ENCODE measurements around the gene MDFIC2. TPM values are rescaled to one million over a fixed set of nuclear protein-coding genes. Genes with fewer than 3 reads are reported as not detected.
A peak's percentile ranks its signal among the peaks of the same experiment; 100 is the strongest.

Gene MDFIC2
- total and polyA plus RNA-seq, 7 experiments from 2014 or later, result not detected

DNA sequence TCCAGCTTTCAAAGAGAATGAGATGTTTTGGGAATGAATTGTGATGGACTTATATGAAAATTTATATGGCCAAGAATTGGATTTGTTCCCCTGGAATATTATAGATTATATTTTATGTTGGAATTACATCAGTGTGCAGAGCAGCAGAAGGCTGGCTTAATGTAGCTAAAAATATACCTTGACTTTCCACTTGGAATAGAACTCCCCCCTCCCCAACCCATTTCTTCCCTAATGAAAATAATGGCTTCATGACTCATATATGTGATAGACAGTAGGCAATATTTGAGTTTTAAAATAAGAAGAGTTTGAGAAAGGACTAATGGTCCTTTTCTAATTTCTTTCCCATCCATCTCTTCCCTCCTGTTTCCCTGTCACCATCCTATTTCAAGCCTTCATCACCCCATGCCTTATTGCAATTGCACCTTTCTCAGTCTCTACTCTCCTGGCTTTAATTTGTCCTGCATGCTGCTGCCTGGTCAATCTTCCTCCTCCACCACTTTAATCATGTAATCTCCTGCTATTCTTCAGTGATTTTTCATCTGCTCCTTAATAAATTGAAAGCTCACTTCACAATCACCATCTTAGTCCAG lies 122.5 kb downstream of the MDFIC2 start:
- Histone ChIP-seq H3K27ac (ENCODE audit: low read depth, low read length) (no peak overlapping the region), H3K27me3 (ENCODE audit: control insufficient read depth in 2 of 2, insufficient read depth in 2 of 2, low read length in 2 of 2) (no peaks in the 10 kb centered on the region), H3K4me1 (ENCODE audit: control insufficient read depth in 2 of 2, insufficient read depth in 2 of 2, low read length in 2 of 2) (no peaks in the 10 kb centered on the region), H3K36me3 (ENCODE audit: control insufficient read depth in 2 of 3, insufficient read depth in 3 of 3, low read length in 3 of 3) (no peaks in the 10 kb centered on the region), H3K9me3 (ENCODE audit: control insufficient read depth in 2 of 3, low read length in 3 of 3) (no peaks in the 10 kb centered on the region), H3K4me3 (ENCODE audit: low read length) (no peak overlapping the region)
- H3K4me3 Mint-ChIP-seq, result no peak overlapping the region
- peaks cover 0 to 6% (median 0%) of the 10 kb centered on the region in 11 donors for H3K9me3 Mint-ChIP-seq
- CTCF ChIA-PET, result no interaction called here
- intact Hi-C loops (cut with micrococcal nuclease), result no loop called here
- no peak overlapping the region for H3K27ac Mint-ChIP-seq
- POLR2A ChIA-PET, result no interaction called here
- ATAC-seq, result no peak
- H3K4me1 Mint-ChIP-seq, result no peaks in the 10 kb centered on the region
- H3K36me3 Mint-ChIP-seq, result no peaks in the 10 kb centered on the region
- DNase-seq, result no peak
- H3K27me3 Mint-ChIP-seq, result peaks cover 0 to 33% (median 6%) of the 10 kb centered on the region in 5 donors

DNA sequence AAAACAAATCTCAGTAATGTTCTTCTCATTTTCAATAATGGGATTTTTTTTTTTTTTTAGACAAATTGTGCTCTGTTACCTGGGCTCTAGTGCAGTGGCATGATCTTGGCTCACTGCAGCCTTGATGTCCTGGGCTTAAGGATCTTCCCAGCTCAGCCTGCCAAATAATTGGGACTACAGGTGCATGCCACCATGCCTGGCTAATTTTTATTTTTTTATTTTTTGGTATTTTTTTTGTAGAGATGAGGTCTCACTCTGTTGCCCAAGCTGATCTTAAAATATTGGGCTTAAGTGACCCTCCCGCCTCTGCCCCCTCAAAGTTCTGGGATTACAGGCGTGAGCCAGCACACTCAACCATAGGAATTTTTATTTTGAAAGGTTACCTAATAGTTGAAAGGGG lies 126.2 kb downstream of the MDFIC2 start:
- H3K27ac Mint-ChIP-seq, result no peak overlapping the region
- Histone ChIP-seq H3K9me3 (ENCODE audit: control insufficient read depth in 2 of 3, low read length in 3 of 3) (no peaks in the 10 kb centered on the region), H3K4me3 (ENCODE audit: low read length) (no peak overlapping the region), H3K27me3 (ENCODE audit: control insufficient read depth in 2 of 2, insufficient read depth in 2 of 2, low read length in 2 of 2) (no peaks in the 10 kb centered on the region), H3K36me3 (ENCODE audit: control insufficient read depth in 2 of 3, insufficient read depth in 3 of 3, low read length in 3 of 3) (no peaks in the 10 kb centered on the region), H3K27ac (ENCODE audit: low read depth, low read length) (no peak overlapping the region), H3K4me1 (ENCODE audit: control insufficient read depth in 2 of 2, insufficient read depth in 2 of 2, low read length in 2 of 2) (no peaks in the 10 kb centered on the region)
- ATAC-seq (no peak), DNase-seq (no peak)
- peaks cover 0 to 7% (median 0%) of the 10 kb centered on the region in 11 donors for H3K9me3 Mint-ChIP-seq
- intact Hi-C loops (cut with micrococcal nuclease), result no loop called here
- ChIA-PET CTCF (no interaction called here), POLR2A (no interaction called here)
- H3K4me3 Mint-ChIP-seq, result no peak overlapping the region
- H3K27me3 Mint-ChIP-seq, result peaks cover 0 to 37% (median 6%) of the 10 kb centered on the region in 5 donors
- no peaks in the 10 kb centered on the region for H3K4me1 Mint-ChIP-seq
- H3K36me3 Mint-ChIP-seq, result no peaks in the 10 kb centered on the region

DNA sequence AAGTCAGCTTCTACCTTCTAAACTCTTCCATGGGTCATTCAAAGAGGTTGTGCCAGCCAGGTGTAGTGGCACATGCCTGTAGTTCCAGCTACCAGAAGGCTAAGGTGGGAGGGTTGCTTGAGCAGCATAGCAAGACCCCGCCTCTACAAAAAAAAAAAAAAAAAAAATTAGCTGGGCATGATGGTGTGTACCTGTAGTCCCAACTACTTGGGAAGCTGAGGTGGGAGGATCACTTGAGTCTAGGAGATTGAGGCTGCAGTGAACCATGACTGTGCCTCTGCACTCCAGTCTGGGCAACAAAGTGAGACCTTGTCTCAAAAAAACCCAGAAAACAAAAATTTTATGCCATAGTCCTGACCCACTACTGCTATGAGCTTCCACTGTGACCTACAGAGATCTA lies 126.8 kb downstream of the MDFIC2 start:
- DNase-seq (no peak), ATAC-seq (no peak)
- Histone ChIP-seq H3K9me3 (ENCODE audit: control insufficient read depth in 2 of 3, low read length in 3 of 3) (no peaks in the 10 kb centered on the region), H3K4me1 (ENCODE audit: control insufficient read depth in 2 of 2, insufficient read depth in 2 of 2, low read length in 2 of 2) (no peaks in the 10 kb centered on the region), H3K27me3 (ENCODE audit: control insufficient read depth in 2 of 2, insufficient read depth in 2 of 2, low read length in 2 of 2) (no peaks in the 10 kb centered on the region), H3K27ac (ENCODE audit: low read depth, low read length) (no peak overlapping the region), H3K4me3 (ENCODE audit: low read length) (no peak overlapping the region), H3K36me3 (ENCODE audit: control insufficient read depth in 2 of 3, insufficient read depth in 3 of 3, low read length in 3 of 3) (no peaks in the 10 kb centered on the region)
- intact Hi-C loops (cut with micrococcal nuclease), result no loop called here
- ChIA-PET POLR2A (no interaction called here), CTCF (no interaction called here)
- Mint-ChIP-seq H3K4me3 (no peak overlapping the region), H3K9me3 (peaks cover 0 to 7% (median 0%) of the 10 kb centered on the region in 11 donors), H3K27me3 (peaks cover 0 to 40% (median 6%) of the 10 kb centered on the region in 5 donors), H3K27ac (no peak overlapping the region), H3K4me1 (no peaks in the 10 kb centered on the region), H3K36me3 (no peaks in the 10 kb centered on the region)

DNA sequence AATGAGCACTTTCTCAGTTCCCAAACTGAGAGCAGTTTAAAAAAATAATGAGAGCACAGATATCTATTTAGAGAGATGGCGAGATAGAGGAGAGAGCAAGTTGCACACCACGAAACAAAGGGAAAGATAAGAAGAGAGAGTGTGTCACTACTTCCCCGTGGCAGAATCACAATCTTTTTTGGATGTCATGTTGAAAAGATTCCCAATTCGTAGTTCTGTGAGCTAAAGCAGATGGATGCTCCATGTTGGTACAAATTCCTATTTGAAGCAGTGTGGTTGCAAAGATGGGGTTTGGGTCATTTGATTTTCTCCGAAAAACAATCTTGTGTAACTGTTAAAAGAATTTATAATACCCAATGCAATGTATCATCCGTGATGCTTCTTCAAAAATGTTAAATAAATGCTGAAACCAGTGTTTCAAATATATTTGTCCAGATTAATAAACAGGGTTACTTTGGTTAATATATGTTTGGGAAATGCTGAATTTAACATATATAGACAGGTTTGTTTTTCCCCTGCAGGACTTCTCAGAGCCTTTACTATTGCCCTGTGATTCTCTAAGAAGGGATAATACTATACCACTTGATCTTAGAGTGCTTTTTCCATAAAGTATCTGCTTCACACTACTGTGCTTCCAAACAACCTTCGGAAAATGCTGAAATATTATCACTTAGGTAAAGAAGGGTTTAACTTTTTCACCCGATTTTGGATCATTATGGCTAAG lies 128.5 kb downstream of the MDFIC2 start:
- intact Hi-C loops (cut with micrococcal nuclease), result no loop called here
- POLR2A ChIA-PET, result no interaction called here
- Mint-ChIP-seq H3K27me3 (peaks cover 0 to 36% (median 6%) of the 10 kb centered on the region in 5 donors), H3K27ac (no peak overlapping the region), H3K4me3 (no peak overlapping the region), H3K36me3 (no peaks in the 10 kb centered on the region), H3K9me3 (peaks cover 0 to 6% (median 0%) of the 10 kb centered on the region in 11 donors), H3K4me1 (no peaks in the 10 kb centered on the region)
- H3K9me3 ChIP-seq (ENCODE audit: control insufficient read depth in 2 of 3, low read length in 3 of 3), result no peaks in the 10 kb centered on the region
- no peak overlapping the region for H3K27ac ChIP-seq (ENCODE audit: low read depth, low read length)
- no peaks in the 10 kb centered on the region for H3K4me1 ChIP-seq (ENCODE audit: control insufficient read depth in 2 of 2, insufficient read depth in 2 of 2, low read length in 2 of 2)
- H3K36me3 ChIP-seq (ENCODE audit: control insufficient read depth in 2 of 3, insufficient read depth in 3 of 3, low read length in 3 of 3), result no peaks in the 10 kb centered on the region
- CTCF ChIA-PET, result interaction anchor here (0.6 kb wide), 1 partner anchor 634 kb away, joined by 6 read pairs; no protein-coding TSS in a partner anchor
- no peaks in the 10 kb centered on the region for H3K27me3 ChIP-seq (ENCODE audit: control insufficient read depth in 2 of 2, insufficient read depth in 2 of 2, low read length in 2 of 2)
- no peak for DNase-seq
- ATAC-seq, result no peak
- H3K4me3 ChIP-seq (ENCODE audit: low read length), result no peak overlapping the region

DNA sequence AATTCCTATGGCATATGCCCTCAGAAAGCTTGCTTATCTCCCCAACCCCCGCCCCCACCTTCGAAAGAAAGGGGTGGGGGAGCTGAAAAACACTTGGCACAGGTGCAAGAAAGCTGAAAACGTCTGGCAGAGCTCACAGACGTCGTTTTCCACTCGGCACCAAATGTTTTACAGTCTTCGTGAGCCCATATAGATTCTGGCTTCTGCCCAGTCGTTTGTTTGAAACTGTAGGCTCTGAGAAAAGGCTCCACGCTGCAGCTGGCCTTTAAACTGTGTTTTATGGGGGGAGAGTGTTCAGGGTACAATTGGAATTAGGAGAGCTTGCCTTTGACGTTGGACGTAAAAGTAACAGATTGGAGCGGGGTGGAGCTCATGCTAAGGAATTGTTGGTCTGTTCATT lies 130.3 kb downstream of the MDFIC2 start:
- no peak for ATAC-seq
- Mint-ChIP-seq H3K4me3 (no peak overlapping the region), H3K36me3 (no peaks in the 10 kb centered on the region), H3K27ac (no peak overlapping the region), H3K9me3 (peaks cover 0 to 3% (median 0%) of the 10 kb centered on the region in 11 donors), H3K27me3 (peaks cover 0 to 29% (median 0%) of the 10 kb centered on the region in 5 donors), H3K4me1 (no peaks in the 10 kb centered on the region)
- POLR2A ChIA-PET, result no interaction called here
- intact Hi-C loops (cut with micrococcal nuclease), result no loop called here
- DNase-seq, result no peak
- H3K4me1 ChIP-seq (ENCODE audit: control insufficient read depth in 2 of 2, insufficient read depth in 2 of 2, low read length in 2 of 2), result no peaks in the 10 kb centered on the region
- H3K4me3 ChIP-seq (ENCODE audit: low read length), result no peak overlapping the region
- no peaks in the 10 kb centered on the region for H3K9me3 ChIP-seq (ENCODE audit: control insufficient read depth in 2 of 3, low read length in 3 of 3)
- CTCF ChIA-PET, result no interaction called here
- no peaks in the 10 kb centered on the region for H3K36me3 ChIP-seq (ENCODE audit: control insufficient read depth in 2 of 3, insufficient read depth in 3 of 3, low read length in 3 of 3)
- no peak overlapping the region for H3K27ac ChIP-seq (ENCODE audit: low read depth, low read length)
- no peaks in the 10 kb centered on the region for H3K27me3 ChIP-seq (ENCODE audit: control insufficient read depth in 2 of 2, insufficient read depth in 2 of 2, low read length in 2 of 2)

DNA sequence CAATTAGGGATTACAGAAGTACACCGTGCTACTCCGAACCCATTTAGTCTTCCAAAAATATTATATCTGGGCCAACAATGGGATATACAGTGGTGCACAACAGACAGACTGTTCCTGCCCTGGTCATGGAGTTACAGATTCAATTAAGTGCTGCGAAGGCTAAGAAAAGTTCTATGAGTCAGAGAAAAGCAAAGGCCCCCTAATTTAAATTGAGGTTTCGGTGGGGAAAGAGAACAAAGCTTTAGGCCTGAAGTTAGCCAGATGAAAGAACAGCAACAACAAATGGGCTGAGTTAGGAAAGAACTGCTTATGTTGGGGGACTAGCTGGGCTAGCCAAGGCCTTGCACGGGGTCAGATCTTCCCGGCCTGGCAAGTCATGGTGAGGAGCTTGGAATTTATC lies 131.8 kb downstream of the MDFIC2 start:
- Mint-ChIP-seq H3K4me1 (no peaks in the 10 kb centered on the region), H3K4me3 (no peak overlapping the region), H3K36me3 (no peaks in the 10 kb centered on the region), H3K9me3 (peaks cover 0 to 3% (median 0%) of the 10 kb centered on the region in 11 donors), H3K27me3 (peaks cover 0 to 29% (median 0%) of the 10 kb centered on the region in 5 donors), H3K27ac (no peak overlapping the region)
- no peak for DNase-seq
- POLR2A ChIA-PET, result no interaction called here
- Histone ChIP-seq H3K4me1 (ENCODE audit: control insufficient read depth in 2 of 2, insufficient read depth in 2 of 2, low read length in 2 of 2) (no peaks in the 10 kb centered on the region), H3K27ac (ENCODE audit: low read depth, low read length) (no peak overlapping the region), H3K36me3 (ENCODE audit: control insufficient read depth in 2 of 3, insufficient read depth in 3 of 3, low read length in 3 of 3) (no peaks in the 10 kb centered on the region), H3K4me3 (ENCODE audit: low read length) (no peak overlapping the region), H3K27me3 (ENCODE audit: control insufficient read depth in 2 of 2, insufficient read depth in 2 of 2, low read length in 2 of 2) (no peaks in the 10 kb centered on the region), H3K9me3 (ENCODE audit: control insufficient read depth in 2 of 3, low read length in 3 of 3) (no peaks in the 10 kb centered on the region)
- intact Hi-C loops (cut with micrococcal nuclease), result no loop called here
- no peak for ATAC-seq
- CTCF ChIA-PET, result no interaction called here

DNA sequence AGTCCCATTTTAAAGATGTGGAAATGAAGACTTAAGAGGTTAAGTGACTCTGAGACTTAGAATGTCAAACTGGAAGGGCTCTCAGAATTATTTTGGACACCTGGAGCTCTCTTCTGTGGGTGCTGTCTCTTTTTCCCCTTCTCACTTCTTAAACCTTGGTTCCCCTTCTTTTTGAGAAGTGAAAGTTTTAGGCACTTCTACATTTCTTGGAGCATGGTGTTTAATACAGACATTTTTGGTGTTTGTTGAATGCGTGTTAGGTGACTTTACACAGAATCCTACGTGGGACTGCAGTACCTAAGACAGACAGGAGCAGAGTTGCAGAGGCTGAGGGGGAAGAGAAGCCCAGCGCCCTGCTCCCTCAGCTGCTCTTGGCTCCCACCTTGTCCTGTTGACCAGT lies 133.3 kb downstream of the MDFIC2 start:
- Histone ChIP-seq H3K9me3 (ENCODE audit: control insufficient read depth in 2 of 3, low read length in 3 of 3) (no peaks in the 10 kb centered on the region), H3K36me3 (ENCODE audit: control insufficient read depth in 2 of 3, insufficient read depth in 3 of 3, low read length in 3 of 3) (no peaks in the 10 kb centered on the region), H3K4me3 (ENCODE audit: low read length) (no peak overlapping the region), H3K4me1 (ENCODE audit: control insufficient read depth in 2 of 2, insufficient read depth in 2 of 2, low read length in 2 of 2) (no peaks in the 10 kb centered on the region), H3K27ac (ENCODE audit: low read depth, low read length) (no peak overlapping the region), H3K27me3 (ENCODE audit: control insufficient read depth in 2 of 2, insufficient read depth in 2 of 2, low read length in 2 of 2) (no peaks in the 10 kb centered on the region)
- intact Hi-C loops (cut with micrococcal nuclease), result no loop called here
- ATAC-seq, result peak; percentile 27
- Mint-ChIP-seq H3K27me3 (peaks cover 0 to 31% (median 0%) of the 10 kb centered on the region in 5 donors), H3K4me3 (no peak overlapping the region), H3K9me3 (peaks cover 0 to 3% (median 0%) of the 10 kb centered on the region in 11 donors), H3K36me3 (no peaks in the 10 kb centered on the region), H3K27ac (no peak overlapping the region), H3K4me1 (no peaks in the 10 kb centered on the region)
- POLR2A ChIA-PET, result no interaction called here
- CTCF ChIA-PET, result no interaction called here
- no peak for DNase-seq

Measured in naive thymus-derived CD4-positive, alpha-beta T cell (primary cell).